PFSK-1 (cell line): Measurements from ENCODE around the gene RFTN1.

Source experiments
- FOXP2 ChIP-seq: optimal IDR thresholded peaks from 2 replicates; pipeline ENCODE3; 2011; ENCODE audit warnings: borderline replicate concordance, control low read depth, inconsistent platforms; ENCODE audit not compliant: insufficient read depth; ENCODE audit errors: extremely low read length, extremely low read depth
- POLR2AphosphoS5 ChIP-seq: IDR thresholded peaks from 2 replicates; pipeline ENCODE4 v1.6.1; 2012; ENCODE audit warnings: low read depth, mild to moderate bottlenecking, control low read depth, low read length, moderate library complexity
- REST ChIP-seq, 2 experiments: IDR thresholded peaks; 2 replicates each; pipeline versions ENCODE4 v1.6.1 to v1.8.0; 2011 to 2012; ENCODE audit warnings: low read depth in 2 of 2, low read length in 2 of 2, control low read depth in 1 of 2, inconsistent platforms in 1 of 2, mild to moderate bottlenecking in 1 of 2, moderate library complexity in 1 of 2; ENCODE audit not compliant: insufficient read depth in 1 of 2

GRCh38 chr3:16507578-16508242 lies 5.8 kb downstream of the RFTN1 start:
- TF ChIP-seq REST (IDR thresholded peaks at IDR 0.05; ENCODE audit: insufficient read depth in 1 of 2, low read depth in 2 of 2, low read length in 2 of 2) (no peak), FOXP2 (no peak), POLR2AphosphoS5 (no peak)
